Panc1 (cell line): ENCODE data around the gene ARFGAP2. TPM values are rescaled to one million over a fixed set of nuclear protein-coding genes. Genes with fewer than 3 reads are reported as not detected.

Source experiments
- ATAC-seq: fragments of 200-7000 bp; cut with Tn5 transposase; 2 replicates; pipeline ENCODE4 v1.9.1; 2020; ENCODE audit warnings: mild to moderate bottlenecking, moderate library complexity
- BruUV-seq: library from RNA; stranded (reverse); fragments of 400-500 nt; replicated peaks from 2 replicates; lab custom pipeline; 2021; lab: Mats Ljungman, UMichigan
- CTCF ChIA-PET: fragments of 300-600 bp; sonication (Branson Sonifier 250); formaldehyde crosslinking; loops from one replicate; lab custom pipeline; 2022; ENCODE audit warnings: antibody characterized with exemption; lab: Charles Lee
- POLR2A ChIA-PET: fragments of 300-600 bp; sonication (Branson Sonifier 250); formaldehyde crosslinking; loops from one replicate; lab custom pipeline; 2022; ENCODE audit warnings: antibody characterized with exemption; lab: Charles Lee
- DNase-seq: peaks from one replicate; pipeline ENCODE4 v3.0.0-alpha.2; 2010; ENCODE audit warnings: low read depth, low spot score
- H3K27ac ChIP-seq: 2 replicates; pipeline ENCODE4 v1.5.1; 2011; ENCODE audit warnings: mild to moderate bottlenecking, low read length, inconsistent platforms
- H3K27me3 ChIP-seq: fragments of 200-500 bp; sonication (Bioruptor generic); 2 replicates; pipeline ENCODE4 v1.6.0; 2014; ENCODE audit warnings: low read length, inconsistent platforms; ENCODE audit not compliant: control insufficient read depth, insufficient read depth
- H3K36me3 ChIP-seq: fragments of 200-500 bp; sonication (Bioruptor generic); 2 replicates; pipeline ENCODE4 v1.5.1; 2014; ENCODE audit warnings: inconsistent platforms, mild to moderate bottlenecking, low read length, moderate library complexity; ENCODE audit not compliant: control insufficient read depth, insufficient read depth
- H3K4me1 ChIP-seq: 2 replicates; pipeline ENCODE4 v1.5.1; 2011; ENCODE audit warnings: inconsistent platforms, mild to moderate bottlenecking, low read length, moderate library complexity; ENCODE audit not compliant: control insufficient read depth, insufficient read depth
- H3K4me3 ChIP-seq, 2 experiments: 2 replicates each; pipeline ENCODE4 v1.5.1; 2011 to 2012; ENCODE audit warnings: low read depth in 2 of 2, low read length in 2 of 2, mild to moderate bottlenecking in 2 of 2, inconsistent platforms in 1 of 2, moderate library complexity in 1 of 2
- H3K9me3 ChIP-seq: fragments of 200-500 bp; sonication (Bioruptor generic); 2 replicates; pipeline ENCODE4 v1.5.1; 2014; ENCODE audit warnings: low read depth, mild to moderate bottlenecking, inconsistent platforms, low read length, moderate library complexity; ENCODE audit not compliant: control insufficient read depth, insufficient read depth
- POLR2AphosphoS5 ChIP-seq: IDR thresholded peaks from 2 replicates; pipeline ENCODE4 v1.6.1; 2012; ENCODE audit warnings: mild to moderate bottlenecking, low read depth, low read length, moderate library complexity
- SIN3A ChIP-seq: IDR thresholded peaks from 2 replicates; pipeline ENCODE4 v1.6.1; 2012; ENCODE audit warnings: low read depth, mild to moderate bottlenecking, low read length, moderate library complexity, borderline replicate concordance; ENCODE audit not compliant: insufficient read depth
- TCF7L2 ChIP-seq: IDR thresholded peaks from 2 replicates; pipeline ENCODE4 v1.6.1; 2011; ENCODE audit warnings: mild to moderate bottlenecking, low read depth, low read length, inconsistent platforms
- in situ Hi-C: cut with HindIII; loops from 2 replicates; pipeline ENCODE4 v1.10.0; 2016; ENCODE audit warnings: low sequenced_read_pairs, low pct_unique_long_range_greater_than_20kb
- intact Hi-C: fragments of 100-400 bp; cut with micrococcal nuclease; formaldehyde crosslinking; loops from one replicate; pipeline ENCODE4 v1.10.0; 2022; ENCODE audit not compliant: unreplicated experiment
- total RNA-seq: library from RNA; stranded (reverse); gene quantifications from one replicate; pipeline ENCODE4 v1.2.1, GENCODE V29; 2021; ENCODE audit not compliant: unreplicated experiment
- TF ChIP-seq, protein P1 (sequence below), 2 experiments: IDR thresholded peaks; 2 replicates each; pipeline ENCODE4 v1.6.1; 2011 to 2012; ENCODE audit warnings: low read depth in 2 of 2, control low read depth in 1 of 2, low read length in 1 of 2, mild to moderate bottlenecking in 1 of 2, moderate library complexity in 1 of 2; ENCODE audit not compliant: insufficient read depth in 1 of 2
- TF ChIP-seq, protein P2 (sequence below): fragments of 450-650 bp; IDR thresholded peaks from 2 replicates; pipeline ENCODE4 v1.5.1; 2017; ENCODE audit warnings: mild to moderate bottlenecking

The ARFGAP2 gene
- total RNA-seq, 1 experiment from 2014 or later, result 61.4 TPM

DNA sequence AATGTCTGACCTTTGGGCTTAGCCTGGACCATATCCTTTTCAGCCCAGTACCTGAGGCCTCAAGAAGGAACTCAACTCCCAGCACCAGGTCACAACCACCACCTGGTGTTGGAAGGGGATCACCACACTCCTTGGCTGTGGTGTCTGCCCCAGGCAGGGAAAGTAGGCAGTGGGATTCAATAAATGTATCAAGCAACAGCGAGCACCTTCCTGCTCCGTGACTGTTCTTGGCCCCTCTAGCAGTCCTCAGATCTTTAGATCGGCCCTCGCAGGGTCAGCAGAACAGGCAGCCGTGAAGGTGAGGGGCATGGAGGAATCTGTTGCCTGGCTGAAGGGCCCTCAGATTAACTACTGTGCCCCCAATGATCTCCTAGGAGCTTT is 15.9 kb downstream of the ARFGAP2 start:
- no peaks in the 10 kb centered on the region for H3K36me3 ChIP-seq
- no peaks in the 10 kb centered on the region for H3K9me3 ChIP-seq
- H3K27me3 ChIP-seq, result no peaks in the 10 kb centered on the region
- no peak overlapping the region for H3K4me3 ChIP-seq
- TF ChIP-seq SIN3A, result no peak
- no peak for TF ChIP-seq TCF7L2
- TF ChIP-seq, protein P1, sequence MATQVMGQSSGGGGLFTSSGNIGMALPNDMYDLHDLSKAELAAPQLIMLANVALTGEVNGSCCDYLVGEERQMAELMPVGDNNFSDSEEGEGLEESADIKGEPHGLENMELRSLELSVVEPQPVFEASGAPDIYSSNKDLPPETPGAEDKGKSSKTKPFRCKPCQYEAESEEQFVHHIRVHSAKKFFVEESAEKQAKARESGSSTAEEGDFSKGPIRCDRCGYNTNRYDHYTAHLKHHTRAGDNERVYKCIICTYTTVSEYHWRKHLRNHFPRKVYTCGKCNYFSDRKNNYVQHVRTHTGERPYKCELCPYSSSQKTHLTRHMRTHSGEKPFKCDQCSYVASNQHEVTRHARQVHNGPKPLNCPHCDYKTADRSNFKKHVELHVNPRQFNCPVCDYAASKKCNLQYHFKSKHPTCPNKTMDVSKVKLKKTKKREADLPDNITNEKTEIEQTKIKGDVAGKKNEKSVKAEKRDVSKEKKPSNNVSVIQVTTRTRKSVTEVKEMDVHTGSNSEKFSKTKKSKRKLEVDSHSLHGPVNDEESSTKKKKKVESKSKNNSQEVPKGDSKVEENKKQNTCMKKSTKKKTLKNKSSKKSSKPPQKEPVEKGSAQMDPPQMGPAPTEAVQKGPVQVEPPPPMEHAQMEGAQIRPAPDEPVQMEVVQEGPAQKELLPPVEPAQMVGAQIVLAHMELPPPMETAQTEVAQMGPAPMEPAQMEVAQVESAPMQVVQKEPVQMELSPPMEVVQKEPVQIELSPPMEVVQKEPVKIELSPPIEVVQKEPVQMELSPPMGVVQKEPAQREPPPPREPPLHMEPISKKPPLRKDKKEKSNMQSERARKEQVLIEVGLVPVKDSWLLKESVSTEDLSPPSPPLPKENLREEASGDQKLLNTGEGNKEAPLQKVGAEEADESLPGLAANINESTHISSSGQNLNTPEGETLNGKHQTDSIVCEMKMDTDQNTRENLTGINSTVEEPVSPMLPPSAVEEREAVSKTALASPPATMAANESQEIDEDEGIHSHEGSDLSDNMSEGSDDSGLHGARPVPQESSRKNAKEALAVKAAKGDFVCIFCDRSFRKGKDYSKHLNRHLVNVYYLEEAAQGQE (IDR thresholded peaks at IDR 0.05; ENCODE audit: insufficient read depth in 1 of 2, low read depth in 2 of 2, low read length in 1 of 2), result no peak
- TF ChIP-seq POLR2AphosphoS5, result no peak
- TF ChIP-seq, protein P2, sequence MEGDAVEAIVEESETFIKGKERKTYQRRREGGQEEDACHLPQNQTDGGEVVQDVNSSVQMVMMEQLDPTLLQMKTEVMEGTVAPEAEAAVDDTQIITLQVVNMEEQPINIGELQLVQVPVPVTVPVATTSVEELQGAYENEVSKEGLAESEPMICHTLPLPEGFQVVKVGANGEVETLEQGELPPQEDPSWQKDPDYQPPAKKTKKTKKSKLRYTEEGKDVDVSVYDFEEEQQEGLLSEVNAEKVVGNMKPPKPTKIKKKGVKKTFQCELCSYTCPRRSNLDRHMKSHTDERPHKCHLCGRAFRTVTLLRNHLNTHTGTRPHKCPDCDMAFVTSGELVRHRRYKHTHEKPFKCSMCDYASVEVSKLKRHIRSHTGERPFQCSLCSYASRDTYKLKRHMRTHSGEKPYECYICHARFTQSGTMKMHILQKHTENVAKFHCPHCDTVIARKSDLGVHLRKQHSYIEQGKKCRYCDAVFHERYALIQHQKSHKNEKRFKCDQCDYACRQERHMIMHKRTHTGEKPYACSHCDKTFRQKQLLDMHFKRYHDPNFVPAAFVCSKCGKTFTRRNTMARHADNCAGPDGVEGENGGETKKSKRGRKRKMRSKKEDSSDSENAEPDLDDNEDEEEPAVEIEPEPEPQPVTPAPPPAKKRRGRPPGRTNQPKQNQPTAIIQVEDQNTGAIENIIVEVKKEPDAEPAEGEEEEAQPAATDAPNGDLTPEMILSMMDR, result no peak
- ATAC-seq, result peak; percentile 11; the same call in 1 of the 2 replicates
- intact Hi-C loops, result loop anchor here (1.0 kb wide), 1 partner anchor 271 kb away; no protein-coding TSS in a partner anchor
- peaks cover 5% of the 10 kb centered on the region; the same call in 1 of the 2 replicates for H3K4me1 ChIP-seq
- no peak for DNase-seq
- H3K27ac ChIP-seq, result no peak overlapping the region
- CTCF ChIA-PET, result interaction anchor here (0.6 kb wide), 2 partner anchors 197 to 537 kb away, joined by 3 to 6 read pairs; no protein-coding TSS in a partner anchor
- no TSS peak for BruUV-seq
- in situ Hi-C loops, result no loop called here
- POLR2A ChIA-PET, result no interaction called here

DNA sequence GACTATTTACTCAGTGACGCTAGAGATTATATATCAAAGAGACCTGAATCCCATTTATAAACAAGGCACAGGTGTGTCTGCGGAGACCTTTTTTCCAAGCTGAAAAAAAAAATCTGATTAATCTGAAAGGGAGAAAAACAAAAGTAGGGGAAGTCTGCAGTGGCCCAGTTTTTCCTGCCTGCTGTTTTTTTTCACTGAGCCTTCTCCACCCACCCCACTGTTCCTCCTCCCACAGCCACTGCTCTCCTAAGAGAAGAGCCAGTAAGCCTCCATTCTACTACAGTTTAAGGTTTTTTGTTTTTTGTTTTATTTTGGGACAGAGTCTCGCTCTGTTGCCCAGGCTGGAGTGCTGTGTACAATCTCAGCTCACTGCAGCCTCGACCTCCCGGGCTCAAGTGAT is 18.4 kb downstream of the ARFGAP2 start:
- no TSS peak for BruUV-seq
- no peaks in the 10 kb centered on the region for H3K9me3 ChIP-seq
- H3K4me1 ChIP-seq, result peaks cover 5% of the 10 kb centered on the region; the same call in 1 of the 2 replicates
- DNase-seq, result no peak
- no peak overlapping the region for H3K4me3 ChIP-seq
- no peak for ATAC-seq
- intact Hi-C loops, result no loop called here
- TF ChIP-seq SIN3A, result no peak
- TF ChIP-seq POLR2AphosphoS5, result no peak
- TF ChIP-seq, protein P1 (IDR thresholded peaks at IDR 0.05; ENCODE audit: insufficient read depth in 1 of 2, low read depth in 2 of 2, low read length in 1 of 2), result no peak
- no peak for TF ChIP-seq TCF7L2
- TF ChIP-seq, protein P2, result no peak
- no peaks in the 10 kb centered on the region for H3K27me3 ChIP-seq
- ChIA-PET CTCF (no interaction called here), POLR2A (interaction anchor here (0.6 to 0.7 kb wide), 2 partner anchors 36 to 70 kb away, joined by 3 to 4 read pairs; no protein-coding TSS in a partner anchor)
- no peaks in the 10 kb centered on the region for H3K36me3 ChIP-seq
- H3K27ac ChIP-seq, result no peak overlapping the region
- in situ Hi-C loops, result no loop called here
